Activated B cell treated with CpG ODN at 0.5 μM for 24 hours (primary cell): ENCODE results near the gene ECM1. TPM values are rescaled to one million over a fixed set of nuclear protein-coding genes. Genes with fewer than 3 reads are reported as not detected.

ENCODE experiments used
- ATAC-seq: fragments of 200-7000 bp; cut with Tn5 transposase; one replicate; pipeline ENCODE4 v1.10.0; 2021; ENCODE audit warnings: low read depth, mild to moderate bottlenecking, moderate library complexity
- CTCF ChIA-PET: fragments of 350-600 bp; sonication (Branson Sonifier 250); formaldehyde crosslinking; loops from one replicate; lab custom pipeline; 2021; ENCODE audit warnings: antibody characterized with exemption; lab: Charles Lee
- POLR2A ChIA-PET: fragments of 350-600 bp; sonication (Branson Sonifier 250); formaldehyde crosslinking; loops from one replicate; lab custom pipeline; 2021; ENCODE audit warnings: antibody characterized with exemption; lab: Charles Lee
- DNase-seq: peaks from one replicate; pipeline ENCODE4 v3.0.0; 2022
- H3K27ac Mint-ChIP-seq: one replicate; pipeline ENCODE4 v1.8.0; 2020; ENCODE audit warnings: mixed read lengths
- H3K27me3 Mint-ChIP-seq: one replicate; pipeline ENCODE4 v1.8.0; 2021; ENCODE audit warnings: mixed read lengths
- H3K36me3 Mint-ChIP-seq: one replicate; pipeline ENCODE4 v1.8.0; 2021; ENCODE audit warnings: low read depth, mixed read lengths
- H3K4me1 Mint-ChIP-seq: one replicate; pipeline ENCODE4 v1.8.0; 2021; ENCODE audit warnings: mixed read lengths
- H3K4me3 Mint-ChIP-seq: one replicate; pipeline ENCODE4 v1.8.0; 2020; ENCODE audit warnings: mild to moderate bottlenecking, mixed read lengths
- H3K9me3 Mint-ChIP-seq: one replicate; pipeline ENCODE4 v1.8.0; 2020; ENCODE audit warnings: mixed read lengths
- intact Hi-C: fragments of 100-400 bp; cut with micrococcal nuclease; formaldehyde crosslinking; loops from one replicate; pipeline ENCODE4 v1.15.1; 2024
- total RNA-seq: library from RNA; stranded (reverse); gene quantifications from 2 replicates; pipeline ENCODE4 v1.2.3, GENCODE V29; 2022
- TF ChIP-seq, protein P1 (sequence below): fragments of 200-600 bp; IDR thresholded peaks from one replicate; pipeline ENCODE4 v1.8.0; 2022; ENCODE audit warnings: antibody characterized with exemption, mild to moderate bottlenecking

ECM1 gene
- total RNA-seq, 1 donor from 2014 or later, result 2.1 TPM

DNA sequence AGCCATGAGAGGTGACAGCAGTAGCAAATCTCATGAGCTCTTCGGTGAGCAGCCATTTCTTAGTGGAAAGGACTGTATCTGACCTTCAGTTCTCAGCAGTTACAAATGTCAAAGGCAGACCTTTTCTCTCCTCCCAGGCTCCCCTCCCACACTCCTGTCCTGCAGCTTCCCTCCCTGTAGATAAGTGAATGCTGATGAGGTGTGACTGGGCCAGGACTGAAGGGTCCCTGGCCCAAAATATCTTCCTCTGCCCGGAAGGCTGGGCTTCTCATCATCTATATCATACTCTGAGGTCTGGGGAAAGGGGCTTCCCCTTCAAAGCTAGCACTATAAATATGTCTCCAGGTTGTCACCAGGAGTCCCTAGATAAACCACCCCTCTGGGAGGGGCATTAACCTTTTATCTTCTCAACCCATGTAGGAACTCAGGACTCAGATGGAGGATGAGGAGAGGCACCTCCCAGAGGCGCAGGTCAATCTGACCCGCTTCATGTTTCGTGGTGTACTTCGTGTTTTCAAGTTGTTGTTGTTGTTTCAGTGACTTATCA, 37.6 kb downstream of the ECM1 start:
- no peak overlapping the region for H3K4me3 Mint-ChIP-seq
- H3K9me3 Mint-ChIP-seq, result no peaks in the 10 kb centered on the region
- H3K27ac Mint-ChIP-seq, result no peak overlapping the region
- ChIA-PET CTCF (interaction anchor here (1.9 kb wide), 1 partner anchor 15 kb away, joined by 5 read pairs; no protein-coding TSS in a partner anchor), POLR2A (interaction anchor here (0.5 to 1.5 kb wide), 3 partner anchors 60 to 205 kb away, joined by 3 to 4 read pairs (median 3); partner anchors contain the start of gene ENSA)
- intact Hi-C loops, result no loop called here
- peaks cover 18% of the 10 kb centered on the region for H3K27me3 Mint-ChIP-seq
- peaks cover 6% of the 10 kb centered on the region for H3K4me1 Mint-ChIP-seq
- ATAC-seq (no peak), DNase-seq (no peak)
- H3K36me3 Mint-ChIP-seq, result no peaks in the 10 kb centered on the region
- TF ChIP-seq, protein P1, sequence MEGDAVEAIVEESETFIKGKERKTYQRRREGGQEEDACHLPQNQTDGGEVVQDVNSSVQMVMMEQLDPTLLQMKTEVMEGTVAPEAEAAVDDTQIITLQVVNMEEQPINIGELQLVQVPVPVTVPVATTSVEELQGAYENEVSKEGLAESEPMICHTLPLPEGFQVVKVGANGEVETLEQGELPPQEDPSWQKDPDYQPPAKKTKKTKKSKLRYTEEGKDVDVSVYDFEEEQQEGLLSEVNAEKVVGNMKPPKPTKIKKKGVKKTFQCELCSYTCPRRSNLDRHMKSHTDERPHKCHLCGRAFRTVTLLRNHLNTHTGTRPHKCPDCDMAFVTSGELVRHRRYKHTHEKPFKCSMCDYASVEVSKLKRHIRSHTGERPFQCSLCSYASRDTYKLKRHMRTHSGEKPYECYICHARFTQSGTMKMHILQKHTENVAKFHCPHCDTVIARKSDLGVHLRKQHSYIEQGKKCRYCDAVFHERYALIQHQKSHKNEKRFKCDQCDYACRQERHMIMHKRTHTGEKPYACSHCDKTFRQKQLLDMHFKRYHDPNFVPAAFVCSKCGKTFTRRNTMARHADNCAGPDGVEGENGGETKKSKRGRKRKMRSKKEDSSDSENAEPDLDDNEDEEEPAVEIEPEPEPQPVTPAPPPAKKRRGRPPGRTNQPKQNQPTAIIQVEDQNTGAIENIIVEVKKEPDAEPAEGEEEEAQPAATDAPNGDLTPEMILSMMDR, result no peak

DNA sequence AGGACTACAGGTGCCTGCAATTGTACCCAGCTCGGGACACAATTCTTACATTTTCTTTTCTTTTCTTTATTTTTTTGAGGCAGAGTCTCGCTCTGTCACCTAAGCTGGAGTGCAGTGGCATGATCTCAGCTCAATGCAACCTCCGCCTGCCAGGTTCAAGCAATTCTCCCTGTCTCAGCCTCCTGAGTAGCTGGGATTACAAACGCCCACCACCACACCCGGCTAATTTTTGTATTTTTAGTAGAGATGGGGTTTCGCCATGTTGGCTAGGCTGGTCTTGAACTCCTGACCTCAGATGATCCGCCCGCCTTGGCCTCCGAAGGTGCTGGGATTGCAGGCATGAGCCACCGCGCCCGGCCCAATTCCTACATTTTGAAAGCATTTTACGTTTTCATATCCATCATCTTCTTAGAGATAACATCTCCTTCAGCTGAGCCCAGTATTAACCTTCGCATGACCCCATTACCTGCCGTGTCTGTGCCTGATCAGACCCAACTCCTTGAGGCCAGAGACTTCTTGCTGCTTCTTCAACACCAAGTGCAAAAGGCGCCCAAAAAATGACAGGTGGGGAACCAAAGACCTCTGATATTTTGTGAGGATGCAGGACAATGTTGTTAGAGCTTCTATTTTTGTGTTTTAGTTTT, 38.5 kb downstream of the ECM1 start:
- intact Hi-C loops, result no loop called here
- Mint-ChIP-seq H3K9me3 (no peaks in the 10 kb centered on the region), H3K36me3 (no peaks in the 10 kb centered on the region), H3K4me3 (no peak overlapping the region), H3K27me3 (peaks cover 21% of the 10 kb centered on the region), H3K27ac (no peak overlapping the region), H3K4me1 (peaks cover 12% of the 10 kb centered on the region)
- DNase-seq, result no peak
- TF ChIP-seq, protein P1, result no peak
- ATAC-seq, result no peak
- CTCF ChIA-PET, result interaction anchor here (1.9 kb wide), 1 partner anchor 14 kb away, joined by 5 read pairs; no protein-coding TSS in a partner anchor
- POLR2A ChIA-PET, result interaction anchor here (0.5 to 1.5 kb wide), 5 partner anchors 29 to 206 kb away, joined by 3 to 8 read pairs (median 3); partner anchors contain the start of gene ENSA

DNA sequence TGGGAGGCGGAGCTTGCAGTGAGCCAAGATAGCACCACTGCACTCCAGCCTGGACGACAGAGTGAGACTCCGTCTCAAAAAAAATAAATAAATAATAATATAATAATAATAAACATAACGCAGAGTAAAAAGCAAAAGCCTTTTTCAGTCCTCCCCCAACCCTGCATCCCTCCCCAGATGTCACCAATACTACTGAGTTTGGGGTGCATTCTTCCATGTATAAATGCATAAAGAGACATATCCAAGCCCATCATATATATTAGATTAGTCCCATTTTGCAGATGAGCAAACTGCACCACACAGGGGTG, 40.4 kb downstream of the ECM1 start:
- Mint-ChIP-seq H3K27ac (no peak overlapping the region), H3K9me3 (no peaks in the 10 kb centered on the region), H3K4me3 (peak overlapping the region; percentile 79), H3K27me3 (peaks cover 21% of the 10 kb centered on the region), H3K36me3 (no peaks in the 10 kb centered on the region), H3K4me1 (peaks cover 24% of the 10 kb centered on the region)
- DNase-seq (no peak), ATAC-seq (no peak)
- intact Hi-C loops, result no loop called here
- TF ChIP-seq, protein P1, result no peak
- ChIA-PET CTCF (interaction anchor here (0.6 to 1.0 kb wide), 2 partner anchors 12 to 16 kb away, joined by 3 to 10 read pairs; no protein-coding TSS in a partner anchor), POLR2A (interaction anchor here (0.6 to 1.7 kb wide), 9 partner anchors 12 to 1110 kb away, joined by 3 to 11 read pairs (median 4); partner anchors contain the start of genes ENSA and TARS2)

DNA sequence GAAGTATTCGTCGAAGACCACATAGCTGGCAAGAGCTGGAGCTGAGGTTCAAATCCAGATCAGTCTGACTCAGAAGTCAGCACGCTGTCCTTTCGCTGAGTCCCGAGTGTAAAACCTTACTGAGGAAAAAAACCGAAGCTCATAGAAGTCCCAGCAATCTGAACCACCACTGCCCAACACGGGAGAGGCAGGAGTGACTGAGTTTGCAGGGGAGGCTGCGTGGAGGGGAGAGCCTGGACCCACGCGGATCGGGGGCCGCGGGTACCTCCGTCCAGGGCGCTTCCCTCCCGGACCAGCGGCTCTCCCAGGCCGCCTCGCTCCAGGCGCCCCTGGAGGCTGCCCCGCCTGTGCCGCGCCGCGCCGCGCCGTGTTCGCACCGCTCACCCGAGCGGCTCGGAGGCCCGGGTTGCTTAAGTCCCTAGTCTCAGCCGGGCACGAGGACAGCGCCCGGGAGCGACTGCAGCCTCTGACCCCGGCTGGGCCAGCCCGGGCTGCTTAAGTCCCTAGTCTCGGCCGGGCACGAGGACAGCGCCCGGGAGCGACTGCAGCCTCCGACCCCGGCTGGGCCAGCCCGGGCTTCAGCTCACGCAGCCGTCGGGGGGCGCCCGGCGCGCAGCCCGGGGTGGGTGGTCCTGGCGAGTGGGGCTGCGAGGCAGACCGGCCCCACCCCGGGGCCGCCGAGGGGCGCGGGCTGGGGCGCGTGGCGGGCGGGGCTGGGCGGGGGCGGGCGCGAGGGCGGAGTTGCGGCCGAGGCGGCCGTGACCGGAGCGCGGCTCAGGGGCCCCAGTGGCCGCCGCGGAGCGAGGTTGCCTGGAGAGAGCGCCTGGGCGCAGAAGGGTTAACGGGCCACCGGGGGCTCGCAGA, 41.0 kb downstream of the ECM1 start, which contains the start of gene ADAMTSL4:
TSS of gene ADAMTSL4 (plus strand) at position 777 of the 864 bp plus-strand sequence. CDS start 2,881 bp downstream, outside the sequence.
- intact Hi-C loops, result no loop called here
- H3K9me3 Mint-ChIP-seq, result no peaks in the 10 kb centered on the region
- H3K27me3 Mint-ChIP-seq, result peaks cover 21% of the 10 kb centered on the region
- H3K4me3 Mint-ChIP-seq, result peak within 1 kb of the TSS; percentile 81
- ChIA-PET CTCF (interaction anchor here (0.6 to 1.0 kb wide), 2 partner anchors 12 to 15 kb away, joined by 3 to 10 read pairs; no protein-coding TSS in a partner anchor), POLR2A (interaction anchor here (0.6 to 1.7 kb wide), 8 partner anchors 12 to 373 kb away, joined by 3 to 11 read pairs (median 4); partner anchors contain the start of genes ENSA and TARS2)
- peaks cover 24% of the 10 kb centered on the region for H3K4me1 Mint-ChIP-seq
- ATAC-seq, result peak; percentile 76
- no peak within 1 kb of the TSS for H3K27ac Mint-ChIP-seq
- DNase-seq, result peak; percentile 57
- H3K36me3 Mint-ChIP-seq, result no peaks in the 10 kb centered on the region
- TF ChIP-seq, protein P1, result no peak
